NCI-H1105 (cell line): ENCODE measurements around the gene COL6A5.
"Not testable (repeated sequence)": the region's sequence is repeated elsewhere in the genome, so short reads cannot be mapped to it uniquely, and the experiment has no call there.

Experiments used
- DNase-seq: peaks from one replicate; lab custom pipeline; 2025; lab: John Stamatoyannopoulos, UW

COL6A5 gene

GRCh38 chr3:130389743-130390478 is 44.4 kb downstream of the COL6A5 start:
- DNase-seq, result no peak

- DNase-seq, result no peak
Measured at GRCh38 chr3:130392266-130392665, 46.8 kb downstream of the COL6A5 start.

- no peak for DNase-seq
Measured at GRCh38 chr3:130393594-130393993, 48.1 kb downstream of the COL6A5 start.

GRCh38 chr3:130395331-130395730 is 49.9 kb downstream of the COL6A5 start:
- no peak for DNase-seq

- no peak for DNase-seq
Measured at GRCh38 chr3:130395916-130396315, 50.4 kb downstream of the COL6A5 start.

GRCh38 chr3:130404401-130404800 is 58.9 kb downstream of the COL6A5 start:
- DNase-seq, result no peak

- DNase-seq, result no peak
Measured at GRCh38 chr3:130405956-130406355, 60.5 kb downstream of the COL6A5 start.

GRCh38 chr3:130408253-130408652 is 62.8 kb downstream of the COL6A5 start:
- not testable (repeated sequence) for DNase-seq

- no peak for DNase-seq
Measured at GRCh38 chr3:130411320-130411719, 65.8 kb downstream of the COL6A5 start.

- no peak for DNase-seq
Measured at GRCh38 chr3:130412991-130413560, 67.6 kb downstream of the COL6A5 start.

- DNase-seq, result no peak
Measured at GRCh38 chr3:130414457-130414856, 69.0 kb downstream of the COL6A5 start.

- DNase-seq, result no peak
Measured at GRCh38 chr3:130420466-130420865, 75.0 kb downstream of the COL6A5 start.

GRCh38 chr3:130423064-130423463 is 77.6 kb downstream of the COL6A5 start:
- no peak for DNase-seq

- DNase-seq, result no peak
Measured at GRCh38 chr3:130424837-130425236, 79.4 kb downstream of the COL6A5 start.

- no peak for DNase-seq
Measured at GRCh38 chr3:130425484-130425883, 80.0 kb downstream of the COL6A5 start.

- DNase-seq, result no peak
Measured at GRCh38 chr3:130426206-130426605, 80.7 kb downstream of the COL6A5 start.

GRCh38 chr3:130428871-130429712 is 83.6 kb downstream of the COL6A5 start:
- DNase-seq, result no peak

GRCh38 chr3:130429713-130430023 is 84.2 kb downstream of the COL6A5 start:
- DNase-seq, result no peak

- DNase-seq, result no peak
Measured at GRCh38 chr3:130430266-130430665, 84.8 kb downstream of the COL6A5 start.

- not testable (repeated sequence) for DNase-seq
Measured at GRCh38 chr3:130432086-130432485, 86.6 kb downstream of the COL6A5 start.

- DNase-seq, result no peak
Measured at GRCh38 chr3:130433306-130433705, 87.8 kb downstream of the COL6A5 start.

- DNase-seq, result no peak
Measured at GRCh38 chr3:130442284-130442683, 96.8 kb downstream of the COL6A5 start.

GRCh38 chr3:130446840-130447239 is 101.4 kb downstream of the COL6A5 start:
- DNase-seq, result not testable (repeated sequence)
